H1 (cell line): Measurements from ENCODE around the gene CDR2L. TPM values are rescaled to one million over a fixed set of nuclear protein-coding genes. Genes with fewer than 3 reads are reported as not detected.

Source experiments
- CTCF ChIA-PET: fragments of 300-600 bp; sonication (Branson Sonifier 250); formaldehyde crosslinking; loops from one replicate; lab custom pipeline; 2021; ENCODE audit not compliant: partially characterized antibody; lab: Charles Lee
- POLR2A ChIA-PET: fragments of 300-600 bp; sonication (Branson Sonifier 250); formaldehyde crosslinking; loops from one replicate; lab custom pipeline; 2021; ENCODE audit warnings: inconsistent platforms; ENCODE audit not compliant: partially characterized antibody; lab: Charles Lee
- DNase-seq, 2 experiments: peaks; one replicate each; pipeline versions ENCODE4 v3.0.0 to v3.0.0-alpha.2; 2010 to 2022; ENCODE audit warnings: low spot score in 2 of 2, low read depth in 1 of 2, mixed read lengths in 1 of 2
- FAIRE-seq: peaks from 2 replicates; lab custom pipeline; 2011; peaks lifted over from hg19 to GRCh38; lab: Jason Lieb, UNC
- H2AFZ ChIP-seq: 2 replicates; pipeline ENCODE4 v1.8.1; 2012; ENCODE audit warnings: low read length, inconsistent platforms
- H2AK5ac ChIP-seq: 2 replicates; pipeline ENCODE4 v1.6.1; 2013; ENCODE audit warnings: low read depth, low read length
- H2BK120ac ChIP-seq: replicated peaks from 2 replicates; pipeline ENCODE3; 2013; ENCODE audit warnings: low read depth, low read length, inconsistent platforms
- H2BK12ac ChIP-seq: 2 replicates; pipeline ENCODE4 v1.6.1; 2013; ENCODE audit warnings: low read depth, low read length
- H2BK15ac ChIP-seq: 2 replicates; pipeline ENCODE4 v1.6.1; 2013; ENCODE audit warnings: low read length
- H2BK20ac ChIP-seq: 2 replicates; pipeline ENCODE4 v1.6.1; 2013; ENCODE audit warnings: low read length
- H2BK5ac ChIP-seq: 2 replicates; pipeline ENCODE4 v1.6.1; 2013; ENCODE audit warnings: low read depth, low read length
- H3K14ac ChIP-seq: 2 replicates; pipeline ENCODE4 v1.6.1; 2013; ENCODE audit warnings: inconsistent platforms; ENCODE audit not compliant: insufficient read length
- H3K18ac ChIP-seq: 2 replicates; pipeline ENCODE4 v1.6.1; 2013; ENCODE audit warnings: low read length; ENCODE audit errors: extremely low read depth
- H3K23ac ChIP-seq: 2 replicates; pipeline ENCODE4 v1.6.1; 2013; ENCODE audit warnings: inconsistent platforms; ENCODE audit not compliant: insufficient read length
- H3K23me2 ChIP-seq: 2 replicates; pipeline ENCODE4 v1.6.1; 2013; ENCODE audit warnings: low read depth, low read length
- H3K27ac ChIP-seq: 2 replicates; pipeline ENCODE4 v1.6.1; 2011; ENCODE audit warnings: low read depth, low read length, inconsistent platforms
- H3K27me3 ChIP-seq, 4 experiments: replicated peaks in 1 of 4; 1 replicate in 1 of 4; 2 replicates in 3 of 4; pipeline versions ENCODE4 v1.6.1 to v1.8.1; 2011 to 2013; ENCODE audit warnings: low read length in 3 of 4, mild to moderate bottlenecking in 3 of 4, inconsistent platforms in 2 of 4, mixed read lengths in 2 of 4, moderate library complexity in 1 of 4; ENCODE audit not compliant: control insufficient read depth in 3 of 4, insufficient read depth in 3 of 4; ENCODE audit errors: extremely low read depth in 1 of 4
- H3K36me3 ChIP-seq, 4 experiments: 2 replicates each; pipeline versions ENCODE4 v1.6.1 to v1.8.1; 2011 to 2013; ENCODE audit warnings: mild to moderate bottlenecking in 4 of 4, low read length in 3 of 4, moderate library complexity in 2 of 4, control low read depth in 1 of 4, inconsistent platforms in 1 of 4; ENCODE audit not compliant: insufficient read depth in 4 of 4, control insufficient read depth in 2 of 4
- H3K4ac ChIP-seq: replicated peaks from 2 replicates; pipeline ENCODE3; 2013; ENCODE audit warnings: low read length, low read depth, mixed read lengths, inconsistent platforms; ENCODE audit not compliant: insufficient read length
- H3K4me1 ChIP-seq, 4 experiments: replicated peaks in 1 of 4; 1 replicate in 1 of 4; 2 replicates in 3 of 4; pipeline versions ENCODE4 v1.6.1 to v1.8.1; 2011 to 2013; ENCODE audit warnings: low read length in 3 of 4, inconsistent platforms in 2 of 4, mixed read lengths in 1 of 4; ENCODE audit not compliant: insufficient read depth in 4 of 4, control insufficient read depth in 3 of 4
- H3K4me2 ChIP-seq, 2 experiments: 2 replicates each; pipeline versions ENCODE4 v1.6.1 to v1.8.1; 2011 to 2013; ENCODE audit warnings: low read depth in 2 of 2, low read length in 2 of 2, control low read depth in 1 of 2, inconsistent platforms in 1 of 2, mild to moderate bottlenecking in 1 of 2; ENCODE audit not compliant: insufficient read depth in 1 of 2
- H3K4me3 ChIP-seq, 4 experiments: fragments of 200-600, 300-600 bp in 1 of 4; sonication (generic), shearing (Covaris generic), sonication (Bioruptor Twin) in 1 of 4; 2 replicates each; pipeline versions ENCODE4 v1.5.1 to v1.8.1; 2011 to 2016; ENCODE audit warnings: low read length in 4 of 4, low read depth in 3 of 4, control low read depth in 2 of 4, inconsistent platforms in 2 of 4, mild to moderate bottlenecking in 2 of 4, mixed read lengths in 1 of 4, moderate library complexity in 1 of 4; ENCODE audit not compliant: insufficient read depth in 2 of 4; ENCODE audit errors: extremely low read depth in 1 of 4
- H3K56ac ChIP-seq: replicated peaks from 2 replicates; pipeline ENCODE3; 2013; ENCODE audit warnings: low read depth, mild to moderate bottlenecking, mixed read lengths, low read length, inconsistent platforms; ENCODE audit not compliant: insufficient read length
- H3K79me1 ChIP-seq: 2 replicates; pipeline ENCODE4 v1.6.1; 2013; ENCODE audit warnings: low read depth, low read length, control low read depth
- H3K79me2 ChIP-seq, 2 experiments: 2 replicates each; pipeline versions ENCODE4 v1.6.1 to v1.8.1; 2012 to 2013; ENCODE audit warnings: low read length in 2 of 2, mild to moderate bottlenecking in 2 of 2, inconsistent platforms in 1 of 2; ENCODE audit not compliant: insufficient read depth in 2 of 2, control insufficient read depth in 1 of 2
- H3K9ac ChIP-seq, 4 experiments: replicated peaks in 1 of 4; 1 replicate in 1 of 4; 2 replicates in 3 of 4; pipeline versions ENCODE4 v1.6.1 to v1.8.1; 2011 to 2013; ENCODE audit warnings: low read depth in 3 of 4, low read length in 3 of 4, control low read depth in 2 of 4, mild to moderate bottlenecking in 2 of 4, moderate library complexity in 2 of 4, inconsistent platforms in 1 of 4; ENCODE audit errors: extremely low read depth in 1 of 4
- H3K9me3 ChIP-seq, 2 experiments: 2 replicates each; pipeline versions ENCODE4 v1.6.1 to v1.8.1; 2012 to 2013; ENCODE audit warnings: mild to moderate bottlenecking in 2 of 2, moderate library complexity in 2 of 2, control low read depth in 1 of 2, inconsistent platforms in 1 of 2, low read depth in 1 of 2, low read length in 1 of 2, mixed read lengths in 1 of 2; ENCODE audit not compliant: insufficient read depth in 2 of 2
- H4K20me1 ChIP-seq, 2 experiments: replicated peaks in 1 of 2; 2 replicates each; pipeline versions ENCODE3 to v1.8.1; 2011 to 2013; ENCODE audit warnings: inconsistent platforms in 2 of 2, low read length in 2 of 2, mild to moderate bottlenecking in 1 of 2; ENCODE audit not compliant: insufficient read depth in 2 of 2, control insufficient read depth in 1 of 2
- H4K5ac ChIP-seq: 2 replicates; pipeline ENCODE4 v1.6.1; 2013; ENCODE audit warnings: low read length, low read depth, mixed read lengths, inconsistent platforms; ENCODE audit not compliant: insufficient read length
- H4K8ac ChIP-seq: 2 replicates; pipeline ENCODE4 v1.8.0; 2013; ENCODE audit warnings: mild to moderate bottlenecking, moderate library complexity, low read length, inconsistent platforms; ENCODE audit not compliant: insufficient read depth; ENCODE audit errors: extremely low read depth
- H4K91ac ChIP-seq: replicated peaks from 2 replicates; pipeline ENCODE3; 2013; ENCODE audit warnings: low read length, mixed read lengths, inconsistent platforms; ENCODE audit not compliant: insufficient read length
- BCL11A ChIP-seq, 2 experiments: IDR thresholded peaks; one replicate each; pipeline ENCODE4 v1.6.1; 2011; ENCODE audit warnings: low read depth in 2 of 2, low read length in 2 of 2, mild to moderate bottlenecking in 2 of 2
- CBX5 ChIP-seq: fragments of 300-800, 300-1000 bp; sonication (generic); IDR thresholded peaks from 2 replicates; pipeline ENCODE4 v1.7.1; 2016; ENCODE audit warnings: antibody characterized with exemption, low read length, low read depth
- CHD2 ChIP-seq: IDR thresholded peaks from 2 replicates; pipeline ENCODE4 v1.6.1; 2012; ENCODE audit warnings: low read length, improper control_type of control experiment
- CREB1 ChIP-seq: IDR thresholded peaks from 2 replicates; pipeline ENCODE4 v1.6.1; 2012; ENCODE audit warnings: inconsistent platforms
- CTBP2 ChIP-seq: IDR thresholded peaks from 2 replicates; pipeline ENCODE4 v1.7.0; 2011; ENCODE audit warnings: borderline replicate concordance, mild to moderate bottlenecking, moderate library complexity, mixed read lengths, low read length; ENCODE audit not compliant: insufficient read depth, insufficient read length
- POU5F1 ChIP-seq: IDR thresholded peaks from 2 replicates; pipeline ENCODE4 v1.6.1; 2011; ENCODE audit warnings: low read depth, mild to moderate bottlenecking, low read length, moderate library complexity
- RFX5 ChIP-seq: IDR thresholded peaks from 2 replicates; pipeline ENCODE4 v1.6.1; 2011; ENCODE audit warnings: low read depth, low read length, improper control_type of control experiment, borderline replicate concordance
- RNF2 ChIP-seq: fragments of 200-900, 300-1000 bp; sonication (generic); IDR thresholded peaks from 2 replicates; pipeline ENCODE4 v1.7.1; 2016; ENCODE audit warnings: borderline replicate concordance, low read depth, mild to moderate bottlenecking, antibody characterized with exemption, low read length; ENCODE audit not compliant: poor library complexity, severe bottlenecking; ENCODE audit errors: missing control alignments
- SRF ChIP-seq: IDR thresholded peaks from 2 replicates; pipeline ENCODE4 v1.6.1; 2011; ENCODE audit warnings: mild to moderate bottlenecking, low read depth, low read length, moderate library complexity
- WGBS, 2 experiments: shearing (Covaris generic) in 1 of 2; methylation state at CpG; one replicate each; pipeline versions ENCODE4 v1.1.6 to v1.1.7; 2013 to 2015; ENCODE audit warnings: low lambda C conversion rate in 2 of 2, mixed read lengths in 2 of 2, inconsistent platforms in 1 of 2, low coverage in 1 of 2, missing lambda C conversion rate in 1 of 2; ENCODE audit not compliant: insufficient replicate concordance in 2 of 2, insufficient coverage in 1 of 2, insufficient read length in 1 of 2; ENCODE audit errors: extremely low coverage in 1 of 2, missing lambda C conversion rate in 1 of 2; 5-methylcytosine and 5-hydroxymethylcytosine counted together
- polyA plus RNA-seq, 7 experiments: library from polyadenylated mRNA; depleted of rRNA in 3 of 7; stranded (reverse) in 5 of 7; unstranded in 2 of 7; fragments of >200 nt in 5 of 7; fragments of 200-250 nt in 2 of 7; gene quantifications; 1 replicate in 5 of 7; 2 replicates in 1 of 7; 4 replicates in 1 of 7; pipeline versions ENCODE4 v1.2.1 to v1.2.3, GENCODE V29; 2011 to 2013; ENCODE audit warnings: missing spikeins in 2 of 7, mixed read lengths in 2 of 7
- total RNA-seq: library from RNA; stranded (reverse); fragmentation: NEBNext Ultra II Directional; extraction: Animal tissue kit (Norgen Biotek cat#: 25700); gene quantifications from 2 replicates; pipeline ENCODE4 v1.2.1, GENCODE V29; 2021
- TF ChIP-seq, protein P1 (sequence below): IDR thresholded peaks from 2 replicates; pipeline ENCODE4 v1.6.1; 2012; ENCODE audit warnings: low read length, inconsistent platforms
- TF ChIP-seq, protein P2 (sequence below): IDR thresholded peaks from 2 replicates; pipeline ENCODE4 v1.6.1; 2011; ENCODE audit warnings: low read depth, mild to moderate bottlenecking, low read length; ENCODE audit not compliant: insufficient read depth

CDR2L gene
- total and polyA plus RNA-seq, 2 of the 8 experiments (the other 6 are each of a cell fraction or from before 2014, with no cell fraction given), result 20.4 to 38.1 TPM

DNA sequence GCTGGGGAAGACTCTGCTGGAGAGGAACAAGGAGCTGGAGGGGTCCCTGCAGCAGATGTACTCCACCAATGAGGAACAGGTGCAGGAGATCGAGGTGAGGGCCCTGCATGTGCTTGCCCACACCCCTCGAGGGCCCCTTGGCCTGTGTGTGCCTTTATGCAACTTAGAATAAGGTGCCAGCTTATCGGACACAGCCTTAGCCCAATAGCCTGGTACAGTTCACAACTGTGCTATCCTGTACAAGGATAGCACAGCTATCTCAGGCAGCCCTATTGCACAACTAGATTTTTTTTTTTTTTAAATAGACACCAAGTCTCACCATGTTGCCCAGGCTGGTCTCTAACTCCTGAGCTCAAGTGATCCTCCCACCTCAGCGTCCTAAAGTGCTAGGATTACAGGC lies 12.1 kb downstream of the CDR2L start:
- Histone ChIP-seq H3K56ac (no peak overlapping the region), H3K36me3 (peaks cover 6 to 32% (median 20%) of the 10 kb centered on the region in 4 experiments; a peak in 6 of 8 replicates), H4K91ac (no peak overlapping the region), H3K4me3 (no peak overlapping the region)
- POLR2A ChIA-PET, result interaction anchor here (0.9 to 4.6 kb wide), 5 partner anchors 11 to 48 kb away, joined by 3 to 22 read pairs (median 4); partner anchors contain the start of genes ATP5PD, CDR2L, KCTD2 and MRPL58
- TF ChIP-seq POU5F1, result no peak
- TF ChIP-seq CBX5, result no peak
- TF ChIP-seq RFX5, result no peak
- TF ChIP-seq CHD2, result no peak
- no peak for TF ChIP-seq RNF2
- no peak for TF ChIP-seq BCL11A (IDR thresholded peaks at IDR 0.05; ENCODE audit: low read depth in 2 of 2, low read length in 2 of 2)
- no peak for TF ChIP-seq SRF
- TF ChIP-seq CREB1, result no peak
- TF ChIP-seq, protein P1, sequence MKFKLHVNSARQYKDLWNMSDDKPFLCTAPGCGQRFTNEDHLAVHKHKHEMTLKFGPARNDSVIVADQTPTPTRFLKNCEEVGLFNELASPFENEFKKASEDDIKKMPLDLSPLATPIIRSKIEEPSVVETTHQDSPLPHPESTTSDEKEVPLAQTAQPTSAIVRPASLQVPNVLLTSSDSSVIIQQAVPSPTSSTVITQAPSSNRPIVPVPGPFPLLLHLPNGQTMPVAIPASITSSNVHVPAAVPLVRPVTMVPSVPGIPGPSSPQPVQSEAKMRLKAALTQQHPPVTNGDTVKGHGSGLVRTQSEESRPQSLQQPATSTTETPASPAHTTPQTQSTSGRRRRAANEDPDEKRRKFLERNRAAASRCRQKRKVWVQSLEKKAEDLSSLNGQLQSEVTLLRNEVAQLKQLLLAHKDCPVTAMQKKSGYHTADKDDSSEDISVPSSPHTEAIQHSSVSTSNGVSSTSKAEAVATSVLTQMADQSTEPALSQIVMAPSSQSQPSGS, result no peak
- TF ChIP-seq, protein P2, sequence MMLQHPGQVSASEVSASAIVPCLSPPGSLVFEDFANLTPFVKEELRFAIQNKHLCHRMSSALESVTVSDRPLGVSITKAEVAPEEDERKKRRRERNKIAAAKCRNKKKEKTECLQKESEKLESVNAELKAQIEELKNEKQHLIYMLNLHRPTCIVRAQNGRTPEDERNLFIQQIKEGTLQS, result no peak
- TF ChIP-seq CTBP2, result no peak
- TF ChIP-seq, all 59 proteins: peak for 0
- no peaks in the 10 kb centered on the region for H3K79me2 ChIP-seq
- no peak overlapping the region for H3K4me2 ChIP-seq
- DNase-seq (no peak), FAIRE-seq (no peak)
- H2BK5ac ChIP-seq, result no peak overlapping the region
- CTCF ChIA-PET, result interaction anchor here (1.1 to 20.3 kb wide), 4 partner anchors 10 to 76 kb away, joined by 3 to 345 read pairs (median 23); partner anchors contain the start of genes CDR2L and OTOP2
- no peaks in the 10 kb centered on the region for H3K9me3 ChIP-seq
- no peaks in the 10 kb centered on the region for H3K4me1 ChIP-seq
- no peaks in the 10 kb centered on the region for H3K27me3 ChIP-seq
- 92% methylated on average over 3 of the region's 4 CpGs; no CpG with 5 or more reads in 1 of the 2 experiments for WGBS, 2 experiments
- no peak overlapping the region for H4K5ac ChIP-seq
- no peak overlapping the region for H2BK120ac ChIP-seq
- H3K79me1 ChIP-seq, result no peaks in the 10 kb centered on the region
- H4K20me1 ChIP-seq, result peaks cover 0 to 4% of the 10 kb centered on the region in 2 experiments
- H2BK20ac ChIP-seq, result no peak overlapping the region
- H3K4ac ChIP-seq, result no peak overlapping the region
- no peak overlapping the region for H3K9ac ChIP-seq
- no peak overlapping the region for H2BK12ac ChIP-seq
- H3K23ac ChIP-seq, result no peak overlapping the region
- no peak overlapping the region for H3K18ac ChIP-seq
- H3K14ac ChIP-seq, result no peak overlapping the region
- no peaks in the 10 kb centered on the region for H3K23me2 ChIP-seq
- no peak overlapping the region for H3K27ac ChIP-seq
- no peak overlapping the region for H2BK15ac ChIP-seq
- no peak overlapping the region for H2AK5ac ChIP-seq
- peak overlapping the region; percentile 3; the same call in 1 of the 2 replicates for H4K8ac ChIP-seq
- H2AFZ ChIP-seq, result no peak overlapping the region
